Suprapubic skin (tissue), 4 donors: ENCODE measurements around the gene CNRIP1. TPM values are rescaled to one million over a fixed set of nuclear protein-coding genes. Genes with fewer than 3 reads are reported as not detected.

Source experiments
- DNase-seq, 2 donors: peaks; one replicate each; pipeline ENCODE4 v3.0.0-alpha.2; 2019; ENCODE audit warnings: low spot score in 2 of 2
- H3K27ac ChIP-seq: fragments of 200-600 bp; sonication (generic); one replicate; pipeline ENCODE4 v1.5.1; 2019
- H3K27me3 ChIP-seq: fragments of 200-600 bp; sonication (generic); one replicate; pipeline ENCODE4 v1.5.1; 2019
- H3K36me3 ChIP-seq: fragments of 200-600 bp; sonication (generic); one replicate; pipeline ENCODE4 v1.5.1; 2019
- H3K4me1 ChIP-seq: fragments of 200-600 bp; sonication (generic); one replicate; pipeline ENCODE4 v1.5.1; 2019
- H3K4me3 ChIP-seq: fragments of 200-600 bp; sonication (generic); one replicate; pipeline ENCODE4 v1.5.1; 2019; ENCODE audit warnings: mild to moderate bottlenecking
- H3K9me3 ChIP-seq: fragments of 200-600 bp; sonication (generic); one replicate; pipeline ENCODE4 v1.5.1; 2019
- CTCF ChIP-seq, 2 donors: fragments of 200-600 bp in 1 of 2; fragments of 450-650 bp in 1 of 2; sonication (generic) in 1 of 2; IDR thresholded peaks; one replicate each; pipeline ENCODE4 v1.5.1; 2016 to 2019; ENCODE audit warnings: antibody characterized with exemption in 2 of 2, mild to moderate bottlenecking in 1 of 2, moderate library complexity in 1 of 2
- EP300 ChIP-seq: sonication (generic); formaldehyde crosslinking; IDR thresholded peaks from one replicate; pipeline ENCODE4 v1.6.1; 2017; ENCODE audit warnings: antibody characterized with exemption
- POLR2A ChIP-seq, 2 donors: fragments of 450-650 bp; IDR thresholded peaks; one replicate each; pipeline ENCODE4 v1.6.1; 2017; ENCODE audit warnings: antibody characterized with exemption in 2 of 2, mild to moderate bottlenecking in 2 of 2, moderate library complexity in 2 of 2
- POLR2AphosphoS5 ChIP-seq, 3 donors: sonication (generic); formaldehyde crosslinking; IDR thresholded peaks; one replicate each; pipeline ENCODE4 v1.6.1; 2017; ENCODE audit warnings: antibody characterized with exemption in 3 of 3
- WGBS: methylation state at CpG from one replicate; pipeline ENCODE4 v1.1.5; 2018; 5-methylcytosine and 5-hydroxymethylcytosine counted together
- total RNA-seq, 4 donors: library from RNA; depleted of rRNA; stranded (reverse); fragments of >200 nt; gene quantifications; one replicate each; pipeline ENCODE4 v1.1.0, GENCODE V29; 2016

CNRIP1 gene
- total RNA-seq, 4 donors from 2014 or later = 3.4 to 13.5 (median 6.6) TPM

- no peaks in the 10 kb centered on the region for H3K9me3 ChIP-seq
- H3K4me1 ChIP-seq = peaks cover 9% of the 10 kb centered on the region
- no peaks in the 10 kb centered on the region for H3K27me3 ChIP-seq
- no peak for DNase-seq
- no peak overlapping the region for H3K27ac ChIP-seq
- TF ChIP-seq CTCF (IDR thresholded peaks at IDR 0.05) (no peak), EP300 (no peak), POLR2A (IDR thresholded peaks at IDR 0.05) (no peak), POLR2AphosphoS5 (IDR thresholded peaks at IDR 0.05) (no peak)
- 85% methylated on average over 4 of the region's 4 CpGs for WGBS
- H3K36me3 ChIP-seq = no peaks in the 10 kb centered on the region
- peak overlapping the region; percentile 25 for H3K4me3 ChIP-seq
Observed at GRCh38 chr2:68366083-68366560, 46.4 kb upstream of the CNRIP1 start.

GRCh38 chr2:68365087-68365486 lies 45.3 kb upstream of the CNRIP1 start, which contains the start of gene PLEK:
Gene PLEK (plus strand): TSS chr2:68365282. CDS start chr2:68365352, 70 bp downstream.
- DNase-seq = peak in 1 of 2 donors; percentile 68
- H3K36me3 ChIP-seq = no peaks in the 10 kb centered on the region
- H3K27ac ChIP-seq = no peak within 1 kb of the TSS
- no peaks in the 10 kb centered on the region for H3K9me3 ChIP-seq
- 76% methylated on average over 7 of the region's 7 CpGs for WGBS
- H3K4me1 ChIP-seq = peaks cover 9% of the 10 kb centered on the region
- peak within 1 kb of the TSS; percentile 25 for H3K4me3 ChIP-seq
- TF ChIP-seq POLR2A (IDR thresholded peaks at IDR 0.05) = peak in 1 of 2 donors; percentile 60
- no peak for TF ChIP-seq CTCF (IDR thresholded peaks at IDR 0.05)
- H3K27me3 ChIP-seq = no peaks in the 10 kb centered on the region

GRCh38 chr2:68363721-68364120 lies 44.0 kb upstream of the CNRIP1 start:
- no peak for DNase-seq
- Histone ChIP-seq H3K4me1 (peaks cover 5% of the 10 kb centered on the region), H3K36me3 (no peaks in the 10 kb centered on the region), H3K27ac (no peak overlapping the region), H3K27me3 (no peaks in the 10 kb centered on the region), H3K9me3 (no peaks in the 10 kb centered on the region), H3K4me3 (no peak overlapping the region)
- WGBS = 95% methylated on average over 4 of the region's 4 CpGs
- TF ChIP-seq EP300 = no peak
- TF ChIP-seq POLR2AphosphoS5 (IDR thresholded peaks at IDR 0.05) = no peak
- no peak for TF ChIP-seq CTCF (IDR thresholded peaks at IDR 0.05)
- TF ChIP-seq POLR2A (IDR thresholded peaks at IDR 0.05) = no peak

- Histone ChIP-seq H3K36me3 (no peaks in the 10 kb centered on the region), H3K9me3 (no peaks in the 10 kb centered on the region), H3K4me3 (no peak overlapping the region), H3K27ac (no peak overlapping the region), H3K27me3 (no peaks in the 10 kb centered on the region), H3K4me1 (no peaks in the 10 kb centered on the region)
- 85% methylated on average over 7 of the region's 7 CpGs for WGBS
- no peak for DNase-seq
- TF ChIP-seq CTCF (IDR thresholded peaks at IDR 0.05) (no peak), POLR2AphosphoS5 (IDR thresholded peaks at IDR 0.05) (no peak), EP300 (no peak), POLR2A (IDR thresholded peaks at IDR 0.05) (no peak)
Observed at GRCh38 chr2:68362749-68363148, 43.0 kb upstream of the CNRIP1 start.

GRCh38 chr2:68362069-68362468 lies 42.3 kb upstream of the CNRIP1 start:
- no peak overlapping the region for H3K27ac ChIP-seq
- DNase-seq = peak; percentile 76 to 83
- no peaks in the 10 kb centered on the region for H3K36me3 ChIP-seq
- WGBS = 41% methylated on average over 11 of the region's 12 CpGs
- no peaks in the 10 kb centered on the region for H3K27me3 ChIP-seq
- no peaks in the 10 kb centered on the region for H3K4me1 ChIP-seq
- no peak overlapping the region for H3K4me3 ChIP-seq
- TF ChIP-seq POLR2A (IDR thresholded peaks at IDR 0.05) (no peak), POLR2AphosphoS5 (IDR thresholded peaks at IDR 0.05) (no peak), CTCF (IDR thresholded peaks at IDR 0.05) (peak; percentile 22 to 68), EP300 (no peak)
- H3K9me3 ChIP-seq = no peaks in the 10 kb centered on the region
